ENCODE measurements around the gene PKM. TPM values are rescaled to one million over a fixed set of nuclear protein-coding genes. Genes with fewer than 3 reads are reported as not detected.

The PKM gene
- total and polyA plus RNA-seq, 4 donors: 12.9 to 61.2 (median 29.7) TPM

GRCh38 chr15:72178976-72179585 is 51.9 kb downstream of the PKM start:
- DNase-seq (ENCODE audit: low spot score): no peak

More at GRCh38 chr15:72178976-72179585, 51.9 kb downstream of the PKM start:
- 92% methylated on average over 13 of the region's 13 CpGs for WGBS
- TF ChIP-seq YY1 (IDR thresholded peaks at IDR 0.05) (no peak), TAF1 (conservative IDR thresholded peaks at IDR 0.05) (no peak), RAD21 (IDR thresholded peaks at IDR 0.05) (no peak), FOXA2 (IDR thresholded peaks at IDR 0.05) (no peak), FOXA1 (IDR thresholded peaks at IDR 0.05) (no peak), EGR1 (IDR thresholded peaks at IDR 0.05; ENCODE audit: low read depth in 2 of 2) (no peak), GABPA (IDR thresholded peaks at IDR 0.05 in 1 of 2, conservative IDR thresholded peaks at IDR 0.05 in 1 of 2) (no peak), HNF4A (conservative IDR thresholded peaks at IDR 0.05) (no peak), SP1 (IDR thresholded peaks at IDR 0.05) (no peak), HNF4G (IDR thresholded peaks at IDR 0.05) (no peak), RXRA (IDR thresholded peaks at IDR 0.05) (no peak), MAX (IDR thresholded peaks at IDR 0.05) (no peak), NR2F2 (IDR thresholded peaks at IDR 0.05) (no peak), CTCF (IDR thresholded peaks at IDR 0.05; ENCODE audit: low read depth, low read length, missing input control) (no peak), JUND (IDR thresholded peaks at IDR 0.05) (no peak)
- TF ChIP-seq, protein P1, sequence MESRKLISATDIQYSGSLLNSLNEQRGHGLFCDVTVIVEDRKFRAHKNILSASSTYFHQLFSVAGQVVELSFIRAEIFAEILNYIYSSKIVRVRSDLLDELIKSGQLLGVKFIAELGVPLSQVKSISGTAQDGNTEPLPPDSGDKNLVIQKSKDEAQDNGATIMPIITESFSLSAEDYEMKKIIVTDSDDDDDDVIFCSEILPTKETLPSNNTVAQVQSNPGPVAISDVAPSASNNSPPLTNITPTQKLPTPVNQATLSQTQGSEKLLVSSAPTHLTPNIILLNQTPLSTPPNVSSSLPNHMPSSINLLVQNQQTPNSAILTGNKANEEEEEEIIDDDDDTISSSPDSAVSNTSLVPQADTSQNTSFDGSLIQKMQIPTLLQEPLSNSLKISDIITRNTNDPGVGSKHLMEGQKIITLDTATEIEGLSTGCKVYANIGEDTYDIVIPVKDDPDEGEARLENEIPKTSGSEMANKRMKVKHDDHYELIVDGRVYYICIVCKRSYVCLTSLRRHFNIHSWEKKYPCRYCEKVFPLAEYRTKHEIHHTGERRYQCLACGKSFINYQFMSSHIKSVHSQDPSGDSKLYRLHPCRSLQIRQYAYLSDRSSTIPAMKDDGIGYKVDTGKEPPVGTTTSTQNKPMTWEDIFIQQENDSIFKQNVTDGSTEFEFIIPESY (IDR thresholded peaks at IDR 0.05): no peak
- TF ChIP-seq, protein P2, sequence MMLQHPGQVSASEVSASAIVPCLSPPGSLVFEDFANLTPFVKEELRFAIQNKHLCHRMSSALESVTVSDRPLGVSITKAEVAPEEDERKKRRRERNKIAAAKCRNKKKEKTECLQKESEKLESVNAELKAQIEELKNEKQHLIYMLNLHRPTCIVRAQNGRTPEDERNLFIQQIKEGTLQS (IDR thresholded peaks at IDR 0.05): no peak
- TF ChIP-seq, protein P3, sequence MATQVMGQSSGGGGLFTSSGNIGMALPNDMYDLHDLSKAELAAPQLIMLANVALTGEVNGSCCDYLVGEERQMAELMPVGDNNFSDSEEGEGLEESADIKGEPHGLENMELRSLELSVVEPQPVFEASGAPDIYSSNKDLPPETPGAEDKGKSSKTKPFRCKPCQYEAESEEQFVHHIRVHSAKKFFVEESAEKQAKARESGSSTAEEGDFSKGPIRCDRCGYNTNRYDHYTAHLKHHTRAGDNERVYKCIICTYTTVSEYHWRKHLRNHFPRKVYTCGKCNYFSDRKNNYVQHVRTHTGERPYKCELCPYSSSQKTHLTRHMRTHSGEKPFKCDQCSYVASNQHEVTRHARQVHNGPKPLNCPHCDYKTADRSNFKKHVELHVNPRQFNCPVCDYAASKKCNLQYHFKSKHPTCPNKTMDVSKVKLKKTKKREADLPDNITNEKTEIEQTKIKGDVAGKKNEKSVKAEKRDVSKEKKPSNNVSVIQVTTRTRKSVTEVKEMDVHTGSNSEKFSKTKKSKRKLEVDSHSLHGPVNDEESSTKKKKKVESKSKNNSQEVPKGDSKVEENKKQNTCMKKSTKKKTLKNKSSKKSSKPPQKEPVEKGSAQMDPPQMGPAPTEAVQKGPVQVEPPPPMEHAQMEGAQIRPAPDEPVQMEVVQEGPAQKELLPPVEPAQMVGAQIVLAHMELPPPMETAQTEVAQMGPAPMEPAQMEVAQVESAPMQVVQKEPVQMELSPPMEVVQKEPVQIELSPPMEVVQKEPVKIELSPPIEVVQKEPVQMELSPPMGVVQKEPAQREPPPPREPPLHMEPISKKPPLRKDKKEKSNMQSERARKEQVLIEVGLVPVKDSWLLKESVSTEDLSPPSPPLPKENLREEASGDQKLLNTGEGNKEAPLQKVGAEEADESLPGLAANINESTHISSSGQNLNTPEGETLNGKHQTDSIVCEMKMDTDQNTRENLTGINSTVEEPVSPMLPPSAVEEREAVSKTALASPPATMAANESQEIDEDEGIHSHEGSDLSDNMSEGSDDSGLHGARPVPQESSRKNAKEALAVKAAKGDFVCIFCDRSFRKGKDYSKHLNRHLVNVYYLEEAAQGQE (IDR thresholded peaks at IDR 0.05): no peak
- Histone ChIP-seq H3K4me3 (ENCODE audit: low read depth in 1 of 3, low read length in 3 of 3) (no peak overlapping the region), H3K4me1 (ENCODE audit: control insufficient read depth in 4 of 4, insufficient read depth in 4 of 4, low read length in 3 of 4) (peaks cover 0 to 2% (median under 1%) of the 10 kb centered on the region in 4 donors), H3K27me3 (ENCODE audit: control insufficient read depth in 4 of 4, insufficient read depth in 4 of 4, low read length in 3 of 4) (peaks cover 0 to 8% (median 2%) of the 10 kb centered on the region in 4 donors), H3K9me3 (ENCODE audit: control insufficient read depth in 4 of 4, low read length in 3 of 4) (no peaks in the 10 kb centered on the region), H3K27ac (ENCODE audit: low read depth in 1 of 2, low read length in 2 of 2) (no peak overlapping the region), H3K36me3 (ENCODE audit: control insufficient read depth in 4 of 4, insufficient read depth in 3 of 4, low read depth in 1 of 4, low read length in 3 of 4) (no peaks in the 10 kb centered on the region), H3K9ac (ENCODE audit: low read depth in 1 of 2, low read length in 2 of 2) (no peak overlapping the region)
